Fibroblast of villous mesenchyme (primary cell): ENCODE measurements around the gene KCNH2. TPM values are rescaled to one million over a fixed set of nuclear protein-coding genes. Genes with fewer than 3 reads are reported as not detected.

Experiments used
- DNase-seq: peaks from one replicate; pipeline ENCODE4 v3.0.0-alpha.2; 2010; ENCODE audit warnings: low read depth
- H3K4me3 ChIP-seq: 2 replicates; pipeline ENCODE4 v1.5.1; 2011; ENCODE audit warnings: low read depth, mild to moderate bottlenecking, low read length
- total RNA-seq: library from RNA; depleted of rRNA; stranded (reverse); fragments of >200 nt; gene quantifications from 2 replicates; pipeline ENCODE4 v1.2.3, GENCODE V29; 2012
- TF ChIP-seq, protein P1 (sequence below): IDR thresholded peaks from 2 replicates; pipeline ENCODE4 v1.5.1; 2012; ENCODE audit warnings: low read depth, mild to moderate bottlenecking, low read length; ENCODE audit not compliant: insufficient read depth

KCNH2 gene
- total RNA-seq, 1 donor = 2.6 TPM

GRCh38 chr7:150947241-150947745 is 30.8 kb downstream of the KCNH2 start:
- TF ChIP-seq, protein P1, sequence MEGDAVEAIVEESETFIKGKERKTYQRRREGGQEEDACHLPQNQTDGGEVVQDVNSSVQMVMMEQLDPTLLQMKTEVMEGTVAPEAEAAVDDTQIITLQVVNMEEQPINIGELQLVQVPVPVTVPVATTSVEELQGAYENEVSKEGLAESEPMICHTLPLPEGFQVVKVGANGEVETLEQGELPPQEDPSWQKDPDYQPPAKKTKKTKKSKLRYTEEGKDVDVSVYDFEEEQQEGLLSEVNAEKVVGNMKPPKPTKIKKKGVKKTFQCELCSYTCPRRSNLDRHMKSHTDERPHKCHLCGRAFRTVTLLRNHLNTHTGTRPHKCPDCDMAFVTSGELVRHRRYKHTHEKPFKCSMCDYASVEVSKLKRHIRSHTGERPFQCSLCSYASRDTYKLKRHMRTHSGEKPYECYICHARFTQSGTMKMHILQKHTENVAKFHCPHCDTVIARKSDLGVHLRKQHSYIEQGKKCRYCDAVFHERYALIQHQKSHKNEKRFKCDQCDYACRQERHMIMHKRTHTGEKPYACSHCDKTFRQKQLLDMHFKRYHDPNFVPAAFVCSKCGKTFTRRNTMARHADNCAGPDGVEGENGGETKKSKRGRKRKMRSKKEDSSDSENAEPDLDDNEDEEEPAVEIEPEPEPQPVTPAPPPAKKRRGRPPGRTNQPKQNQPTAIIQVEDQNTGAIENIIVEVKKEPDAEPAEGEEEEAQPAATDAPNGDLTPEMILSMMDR = no peak
- H3K4me3 ChIP-seq = no peak overlapping the region
- no peak for DNase-seq

DNA sequence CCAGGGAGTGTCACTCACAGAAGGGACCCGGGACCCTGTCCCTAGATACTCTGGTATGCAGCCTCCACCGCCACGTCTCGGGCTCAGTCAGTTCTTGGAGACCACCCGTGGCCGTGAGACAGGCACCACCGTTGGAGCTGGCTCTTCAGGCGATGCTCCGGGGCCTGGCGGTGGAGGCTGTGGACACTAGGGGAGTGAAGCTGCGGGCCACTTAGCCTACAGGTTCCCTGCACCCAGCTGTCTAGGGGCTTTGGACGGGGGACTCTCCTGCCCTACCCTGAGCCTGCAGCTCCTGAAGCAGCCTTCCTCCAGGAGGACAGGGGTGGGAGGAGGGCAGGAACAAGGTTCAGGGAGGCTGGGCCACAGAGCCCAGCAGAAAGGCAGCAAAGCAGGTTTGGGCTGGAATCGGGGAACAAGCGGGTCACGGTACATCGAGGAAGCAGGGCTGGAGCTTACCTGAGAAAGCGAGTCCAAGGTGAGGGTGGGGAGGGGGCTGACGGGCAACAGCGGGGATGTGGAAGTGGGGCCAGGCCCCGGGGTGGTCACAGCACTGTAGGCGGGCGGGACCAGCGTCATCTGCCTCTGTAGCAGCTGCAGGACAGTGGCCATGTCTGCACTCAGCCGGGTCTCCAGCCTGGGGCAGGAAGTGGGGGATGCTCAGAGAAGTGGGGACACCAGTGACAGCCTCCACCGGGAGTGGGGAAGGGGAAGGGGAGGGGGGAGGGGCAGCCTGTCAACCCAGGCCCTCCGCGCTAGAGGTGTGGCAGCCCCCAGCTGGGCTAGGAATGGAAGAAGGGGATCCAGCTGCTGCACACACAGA is 31.5 kb downstream of the KCNH2 start:
- DNase-seq = no peak
- TF ChIP-seq, protein P1 = no peak
- no peak overlapping the region for H3K4me3 ChIP-seq

DNA sequence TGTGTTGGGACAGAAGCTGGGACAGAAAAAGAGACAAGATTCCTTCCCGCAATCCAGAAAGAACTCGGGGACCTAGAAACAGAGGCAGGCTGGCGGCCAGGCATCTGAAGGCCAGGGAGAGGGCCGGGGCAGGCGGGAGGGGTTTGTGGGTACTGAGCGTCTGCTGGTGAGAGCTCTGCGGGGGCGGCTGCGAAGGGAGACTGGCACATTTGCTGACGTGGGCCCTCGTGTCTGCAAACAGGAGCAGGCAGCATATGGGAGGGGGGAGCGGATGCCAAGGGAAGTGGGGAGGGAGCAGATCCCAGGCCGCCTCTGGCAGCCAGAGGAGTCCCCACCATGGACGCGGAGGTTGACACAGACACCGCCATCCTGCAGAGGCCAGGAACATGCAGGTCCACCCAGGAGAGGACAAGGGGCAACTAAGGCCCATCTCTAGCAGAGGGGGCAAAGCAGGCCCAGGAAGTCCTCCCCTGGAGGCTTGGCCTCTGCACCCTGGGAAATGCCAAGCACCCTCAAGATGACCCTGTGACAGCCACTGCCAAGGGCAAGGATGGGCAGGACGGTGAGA is 32.2 kb downstream of the KCNH2 start:
- TF ChIP-seq, protein P1 = no peak
- DNase-seq = no peak
- H3K4me3 ChIP-seq = no peak overlapping the region

DNA sequence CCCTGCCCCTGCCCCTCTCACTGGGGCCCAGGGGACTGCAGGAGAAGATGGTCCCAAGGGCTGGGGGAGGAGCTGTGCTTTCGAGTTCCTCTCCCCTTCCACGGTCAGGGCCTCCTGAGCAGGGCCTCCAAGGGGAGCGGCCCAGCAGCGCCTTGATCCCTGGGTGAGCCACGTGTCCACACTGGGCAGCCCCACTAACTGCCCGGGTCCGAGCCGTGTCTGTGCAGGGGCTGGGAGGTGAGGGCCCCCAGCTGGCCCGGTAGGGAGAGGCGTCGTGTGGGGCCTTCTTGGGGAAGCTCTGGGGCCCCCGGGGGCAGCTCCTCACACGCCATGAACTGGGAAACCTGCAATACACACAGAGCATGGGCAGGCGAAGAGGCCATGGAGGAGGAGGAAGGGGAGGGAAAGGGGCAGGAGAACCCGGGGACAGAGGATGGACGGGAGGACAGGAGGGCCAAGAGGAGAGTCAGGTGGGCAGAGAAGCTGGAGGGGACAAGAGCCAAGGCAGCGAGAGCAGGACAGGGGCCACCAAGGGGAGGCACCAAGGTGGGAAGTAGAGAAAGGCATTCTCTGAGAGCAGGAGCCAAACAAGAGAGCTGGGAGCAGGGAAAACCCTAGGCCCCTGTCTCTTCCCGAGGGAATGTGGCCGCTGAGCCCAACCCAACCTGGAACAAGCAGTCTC is 32.8 kb downstream of the KCNH2 start:
- H3K4me3 ChIP-seq = no peak overlapping the region
- TF ChIP-seq, protein P1 = no peak
- DNase-seq = no peak

- TF ChIP-seq, protein P1 = no peak
- H3K4me3 ChIP-seq = no peak overlapping the region
- no peak for DNase-seq
Observed at GRCh38 chr7:150944066-150945042, 33.8 kb downstream of the KCNH2 start.

GRCh38 chr7:150943453-150943814 is 34.7 kb downstream of the KCNH2 start:
- TF ChIP-seq, protein P1 = no peak
- H3K4me3 ChIP-seq = no peak overlapping the region
- DNase-seq = no peak
